ENCODE data around the gene HDDC3.

Gene HDDC3

GRCh38 chr15:90931828-90932659 is at the start of gene HDDC3:
Gene HDDC3, minus strand, starts transcription at chr15:90932549. Its CDS starts 9 bp downstream, at chr15:90932540.
- peak; percentile 97 for DNase-seq

- no peak for DNase-seq
These were observed 49.8 kb upstream of the HDDC3 start for GRCh38 chr15:90982135-90982534.

- no peak for DNase-seq
These were observed 49.3 kb upstream of the HDDC3 start for GRCh38 chr15:90981681-90982080.

- DNase-seq, result no peak
These were observed 47.2 kb upstream of the HDDC3 start for GRCh38 chr15:90979582-90979981.

- no peak for DNase-seq
These were observed 41.9 kb upstream of the HDDC3 start for GRCh38 chr15:90974216-90974615.

GRCh38 chr15:90972133-90972532 is 39.8 kb upstream of the HDDC3 start:
- DNase-seq, result no peak

GRCh38 chr15:90970274-90970673 is 37.9 kb upstream of the HDDC3 start:
- DNase-seq, result no peak

GRCh38 chr15:90968434-90968833 is 36.1 kb upstream of the HDDC3 start:
- DNase-seq, result no peak

- DNase-seq, result no peak
These were observed 34.9 kb upstream of the HDDC3 start for GRCh38 chr15:90967206-90967605.

GRCh38 chr15:90966262-90966661 is 33.9 kb upstream of the HDDC3 start:
- DNase-seq, result no peak

- DNase-seq, result no peak
These were observed 29.7 kb upstream of the HDDC3 start for GRCh38 chr15:90962021-90962420.

GRCh38 chr15:90960298-90961091 is 28.1 kb upstream of the HDDC3 start:
- DNase-seq, result no peak

GRCh38 chr15:90959894-90960293 is 27.5 kb upstream of the HDDC3 start:
- DNase-seq, result no peak

GRCh38 chr15:90959028-90959595 is 26.8 kb upstream of the HDDC3 start:
- DNase-seq, result no peak

- DNase-seq, result no peak
These were observed 25.4 kb upstream of the HDDC3 start for GRCh38 chr15:90957791-90958190.

- no peak for DNase-seq
These were observed 24.9 kb upstream of the HDDC3 start for GRCh38 chr15:90957031-90957790.

- DNase-seq, result peak; percentile 86
These were observed 24.1 kb upstream of the HDDC3 start for GRCh38 chr15:90956274-90957030.

GRCh38 chr15:90955624-90956273 is 23.4 kb upstream of the HDDC3 start:
- DNase-seq, result no peak

GRCh38 chr15:90954712-90955623 is 22.6 kb upstream of the HDDC3 start, which contains the start of gene RCCD1:
Gene RCCD1, plus strand, starts transcription at chr15:90954884. Its CDS starts 1,851 bp downstream, at chr15:90956735.
- peak; percentile 92 for DNase-seq

Data from activated CD8-positive, alpha-beta memory T cell treated with anti-CD3 and anti-CD28 coated beads for 24 hours (primary cell).